KMS-11 (cell line): ENCODE results near the gene ODAD4.

Experiments
- H2AFZ ChIP-seq: fragments of 200-600 bp; sonication (generic); 2 replicates; pipeline ENCODE4 v1.6.1; 2016; ENCODE audit warnings: antibody characterized with exemption, mixed run types, low read depth
- H3K27ac ChIP-seq: fragments of 200-600 bp; sonication (generic); 2 replicates; pipeline ENCODE4 v1.6.1; 2016; ENCODE audit warnings: mild to moderate bottlenecking, mixed run types
- H3K27me3 ChIP-seq: fragments of 200-600 bp; sonication (generic); 2 replicates; pipeline ENCODE4 v1.6.1; 2017; ENCODE audit warnings: mild to moderate bottlenecking, low read depth, mixed run types, moderate library complexity; ENCODE audit not compliant: insufficient read depth
- H3K36me3 ChIP-seq: fragments of 200-600 bp; sonication (generic); 2 replicates; pipeline ENCODE4 v1.6.1; 2017; ENCODE audit warnings: mild to moderate bottlenecking, mixed run types; ENCODE audit not compliant: insufficient read depth
- H3K4me1 ChIP-seq: fragments of 200-600 bp; sonication (generic); 2 replicates; pipeline ENCODE4 v1.6.1; 2016; ENCODE audit warnings: mild to moderate bottlenecking, low read depth, mixed run types; ENCODE audit not compliant: poor library complexity, severe bottlenecking
- H3K4me2 ChIP-seq: fragments of 200-600 bp; sonication (generic); 2 replicates; pipeline ENCODE4 v1.7.0; 2016; ENCODE audit warnings: mild to moderate bottlenecking, mixed run types
- H3K4me3 ChIP-seq: fragments of 200-600 bp; sonication (generic); IDR thresholded peaks from 2 replicates; pipeline ENCODE4 v1.6.1; 2017; ENCODE audit warnings: low read depth, low read length, mixed read lengths; ENCODE audit not compliant: insufficient read depth
- H3K79me2 ChIP-seq: fragments of 200-600 bp; sonication (generic); 2 replicates; pipeline ENCODE4 v1.6.1; 2016; ENCODE audit warnings: low read depth, mixed run types; ENCODE audit not compliant: insufficient read depth
- H3K9ac ChIP-seq: fragments of 200-600 bp; sonication (generic); 2 replicates; pipeline ENCODE4 v1.6.1; 2016; ENCODE audit warnings: mild to moderate bottlenecking, mixed run types
- H4K20me1 ChIP-seq: fragments of 200-600 bp; sonication (generic); 2 replicates; pipeline ENCODE4 v1.6.1; 2016; ENCODE audit warnings: mild to moderate bottlenecking, mixed run types; ENCODE audit not compliant: insufficient read depth
- TF ChIP-seq, protein P1 (sequence below): fragments of 200-600 bp; sonication (generic); conservative IDR thresholded peaks from 2 replicates; pipeline ENCODE4 v1.6.1; 2017; ENCODE audit warnings: low read depth, mild to moderate bottlenecking, antibody characterized with exemption, low read length, moderate library complexity, mixed read lengths

Gene ODAD4

DNA sequence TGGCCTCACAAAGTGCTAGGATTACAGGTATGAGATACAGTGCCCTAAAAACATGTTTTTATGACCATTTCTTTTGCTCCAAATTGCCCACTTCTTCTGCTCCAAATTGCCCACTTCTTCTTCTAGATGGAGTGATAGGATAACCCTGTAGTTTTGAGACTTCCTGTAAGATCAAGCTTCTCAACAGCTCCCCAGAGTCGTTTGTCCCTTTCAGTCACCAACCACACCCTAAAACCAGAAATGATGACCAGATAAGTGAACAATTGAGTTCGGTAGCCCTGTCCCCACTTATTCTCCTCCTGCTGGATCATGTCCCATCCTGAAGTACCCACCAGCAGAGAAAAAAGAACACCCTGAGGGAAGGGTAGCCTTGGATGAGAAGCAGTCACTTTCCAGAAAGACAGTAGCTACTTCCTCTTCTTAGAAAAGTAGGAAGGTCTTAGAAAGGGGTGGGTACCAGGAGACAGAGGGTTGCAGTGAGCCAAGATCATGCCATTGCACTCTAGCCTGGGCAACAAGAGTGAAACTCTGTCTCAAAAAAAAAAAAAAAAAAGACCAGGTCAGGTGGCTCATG, 2.5 kb downstream of the ODAD4 start:
- H3K79me2 ChIP-seq = no peaks in the 10 kb centered on the region; the same call in 1 of the 2 replicates
- H3K4me2 ChIP-seq = no peak overlapping the region
- H3K27me3 ChIP-seq = no peaks in the 10 kb centered on the region
- no peak overlapping the region; the same call in 1 of the 2 replicates for H2AFZ ChIP-seq
- no peaks in the 10 kb centered on the region for H4K20me1 ChIP-seq
- TF ChIP-seq, protein P1, sequence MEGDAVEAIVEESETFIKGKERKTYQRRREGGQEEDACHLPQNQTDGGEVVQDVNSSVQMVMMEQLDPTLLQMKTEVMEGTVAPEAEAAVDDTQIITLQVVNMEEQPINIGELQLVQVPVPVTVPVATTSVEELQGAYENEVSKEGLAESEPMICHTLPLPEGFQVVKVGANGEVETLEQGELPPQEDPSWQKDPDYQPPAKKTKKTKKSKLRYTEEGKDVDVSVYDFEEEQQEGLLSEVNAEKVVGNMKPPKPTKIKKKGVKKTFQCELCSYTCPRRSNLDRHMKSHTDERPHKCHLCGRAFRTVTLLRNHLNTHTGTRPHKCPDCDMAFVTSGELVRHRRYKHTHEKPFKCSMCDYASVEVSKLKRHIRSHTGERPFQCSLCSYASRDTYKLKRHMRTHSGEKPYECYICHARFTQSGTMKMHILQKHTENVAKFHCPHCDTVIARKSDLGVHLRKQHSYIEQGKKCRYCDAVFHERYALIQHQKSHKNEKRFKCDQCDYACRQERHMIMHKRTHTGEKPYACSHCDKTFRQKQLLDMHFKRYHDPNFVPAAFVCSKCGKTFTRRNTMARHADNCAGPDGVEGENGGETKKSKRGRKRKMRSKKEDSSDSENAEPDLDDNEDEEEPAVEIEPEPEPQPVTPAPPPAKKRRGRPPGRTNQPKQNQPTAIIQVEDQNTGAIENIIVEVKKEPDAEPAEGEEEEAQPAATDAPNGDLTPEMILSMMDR = no peak
- no peak overlapping the region for H3K27ac ChIP-seq
- no peaks in the 10 kb centered on the region for H3K36me3 ChIP-seq
- peaks cover 41% of the 10 kb centered on the region for H3K4me1 ChIP-seq
- no peak overlapping the region for H3K9ac ChIP-seq
- H3K4me3 ChIP-seq = no peak overlapping the region

DNA sequence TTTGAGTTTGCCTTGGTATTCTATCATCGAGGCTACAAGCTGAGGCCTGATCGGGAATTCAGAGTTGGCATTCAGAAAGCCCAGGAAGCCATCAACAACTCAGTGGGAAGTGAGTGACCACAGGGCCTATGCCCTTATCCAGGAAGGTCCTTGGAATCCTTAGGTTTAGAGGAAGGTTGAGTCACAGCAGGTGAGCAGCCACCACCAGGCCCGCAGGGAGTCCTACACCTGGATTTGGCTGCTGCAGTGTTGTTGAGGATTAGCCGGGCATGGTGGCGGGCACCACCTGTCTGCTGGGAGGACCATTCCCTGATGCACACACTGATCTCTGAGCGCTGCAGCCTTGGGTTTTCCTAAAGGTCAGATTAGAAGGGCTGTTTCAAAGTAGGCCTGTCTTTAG, 5.2 kb downstream of the ODAD4 start:
- no peak overlapping the region for H3K9ac ChIP-seq
- H3K79me2 ChIP-seq = no peaks in the 10 kb centered on the region
- TF ChIP-seq, protein P1 = no peak

DNA sequence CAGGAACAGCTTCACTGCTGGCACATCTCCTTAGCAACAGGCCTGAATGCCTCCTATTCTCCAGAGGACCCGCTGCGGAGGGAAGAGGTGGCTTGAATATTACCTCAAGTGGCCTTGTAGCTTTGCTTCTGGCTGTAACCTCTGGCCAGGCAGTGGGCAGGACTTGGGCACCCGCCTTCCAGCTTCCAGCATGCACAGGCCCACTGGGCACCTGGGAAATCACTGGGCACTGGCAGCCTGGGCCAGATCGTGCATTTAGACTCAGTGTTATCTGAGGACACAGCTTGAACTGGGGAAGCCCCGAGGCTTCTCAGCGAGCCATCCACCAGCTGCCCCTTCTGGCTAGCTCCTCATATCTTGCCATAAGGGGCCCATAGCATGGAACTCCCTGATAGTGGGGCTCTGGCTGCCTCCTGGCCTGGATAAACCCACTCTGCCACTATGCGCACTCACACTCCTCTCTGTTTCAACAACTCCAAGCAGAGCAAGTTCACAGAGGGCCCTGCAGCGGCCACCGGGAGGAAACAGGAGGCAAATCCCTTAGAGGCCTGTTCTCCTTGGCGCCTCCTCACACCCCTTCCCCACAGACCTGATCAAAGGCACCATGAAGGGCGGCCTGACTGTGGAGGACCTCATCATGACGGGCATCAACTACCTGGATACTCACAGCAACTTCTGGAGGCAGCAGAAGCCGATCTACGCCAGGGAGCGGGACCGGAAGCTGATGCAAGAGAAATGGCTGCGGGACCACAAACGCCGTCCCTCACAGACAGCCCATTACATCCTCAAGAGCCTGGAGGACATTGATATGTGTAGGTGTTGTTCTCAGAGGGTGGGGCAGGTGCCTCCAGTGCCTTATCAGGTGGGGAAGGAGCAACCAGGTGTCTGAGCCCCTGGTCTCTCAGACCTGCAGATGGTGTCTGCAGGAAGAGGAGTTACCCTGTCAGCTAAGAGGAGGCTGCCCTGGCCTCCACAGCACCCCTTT, 7.8 kb downstream of the ODAD4 start:
- no peak overlapping the region for H2AFZ ChIP-seq
- no peaks in the 10 kb centered on the region for H3K36me3 ChIP-seq
- H4K20me1 ChIP-seq = no peaks in the 10 kb centered on the region
- peaks cover 24% of the 10 kb centered on the region for H3K4me1 ChIP-seq
- no peaks in the 10 kb centered on the region for H3K79me2 ChIP-seq
- H3K9ac ChIP-seq = no peak overlapping the region
- H3K4me3 ChIP-seq = no peak overlapping the region
- TF ChIP-seq, protein P1 = no peak
- no peak overlapping the region for H3K27ac ChIP-seq
- H3K4me2 ChIP-seq = peak overlapping the region; percentile 43; the same call in 1 of the 2 replicates
- H3K27me3 ChIP-seq = no peaks in the 10 kb centered on the region

More for the DNA sequence above, 5.2 kb downstream of the ODAD4 start:
- H2AFZ ChIP-seq = no peak overlapping the region
- H3K27me3 ChIP-seq = no peaks in the 10 kb centered on the region
- H3K36me3 ChIP-seq = no peaks in the 10 kb centered on the region
- no peak overlapping the region for H3K4me3 ChIP-seq
- H3K27ac ChIP-seq = no peak overlapping the region
- H4K20me1 ChIP-seq = no peaks in the 10 kb centered on the region
- peaks cover 39% of the 10 kb centered on the region for H3K4me1 ChIP-seq
- H3K4me2 ChIP-seq = no peak overlapping the region

DNA sequence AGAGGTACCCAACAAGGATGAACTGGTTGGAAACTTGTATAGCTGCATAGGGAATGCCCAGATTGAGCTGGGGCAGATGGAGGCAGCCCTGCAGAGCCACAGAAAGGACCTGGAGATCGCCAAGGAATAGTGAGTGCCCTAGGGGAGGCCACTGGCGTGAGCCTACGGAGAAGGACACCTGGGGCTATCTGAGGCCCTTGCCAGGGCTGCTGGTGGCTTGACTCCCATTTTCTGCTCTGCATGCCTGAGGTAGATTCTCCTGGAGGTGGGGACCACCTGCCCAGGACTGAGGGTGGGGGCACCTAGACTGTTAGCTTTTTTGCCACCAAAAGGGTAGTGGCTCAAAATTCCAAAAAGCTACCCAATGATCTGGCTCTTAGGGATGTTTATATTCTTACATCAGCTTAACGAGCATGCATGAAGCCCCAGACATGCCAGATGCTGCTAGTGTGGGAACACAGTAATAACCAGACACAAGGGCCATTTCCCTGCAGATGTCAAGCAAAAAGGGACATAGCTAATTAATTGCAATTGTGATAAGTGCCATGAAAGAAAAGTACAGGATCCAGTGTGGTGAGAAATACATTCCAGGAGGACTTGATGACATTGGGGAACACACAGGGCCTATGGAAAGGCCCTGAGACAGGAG, 8.8 kb downstream of the ODAD4 start:
- H4K20me1 ChIP-seq = no peaks in the 10 kb centered on the region
- TF ChIP-seq, protein P1 = no peak
- H3K27ac ChIP-seq = no peak overlapping the region
- no peaks in the 10 kb centered on the region for H3K79me2 ChIP-seq
- H3K27me3 ChIP-seq = no peaks in the 10 kb centered on the region
- H3K4me1 ChIP-seq = peaks cover 24% of the 10 kb centered on the region
- no peaks in the 10 kb centered on the region for H3K36me3 ChIP-seq
- no peak overlapping the region for H3K4me3 ChIP-seq
- no peak overlapping the region for H3K4me2 ChIP-seq
- no peak overlapping the region for H3K9ac ChIP-seq
- H2AFZ ChIP-seq = no peak overlapping the region
